GM21619 (cell line): ENCODE data around the gene CMKLR1.
A peak's percentile ranks its signal among the peaks of the same experiment; 100 is the strongest.

Source experiments
- ATAC-seq: cut with Tn5 transposase; IDR thresholded peaks from one replicate; pipeline ENCODE4 v1.9.1; 2021; ENCODE audit not compliant: unreplicated experiment

CMKLR1 gene

DNA sequence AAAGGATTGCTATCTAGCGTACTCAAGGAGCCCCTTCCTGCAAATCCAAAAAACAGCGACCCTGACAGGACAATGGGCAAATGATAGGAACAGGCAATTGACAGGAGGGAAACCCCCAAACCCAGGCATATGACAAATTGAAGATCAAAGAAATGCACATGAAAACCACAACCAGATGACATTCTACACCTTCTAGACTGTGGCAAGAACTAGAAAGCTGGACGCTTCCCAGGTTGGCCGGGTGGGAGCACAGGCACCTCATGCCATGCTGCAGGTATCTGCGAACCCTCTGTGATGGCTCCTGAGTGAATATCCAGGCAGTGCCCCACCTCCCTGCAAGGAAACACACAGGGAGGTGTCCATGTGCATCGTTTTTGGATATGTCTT lies 37.1 kb downstream of the CMKLR1 start:
- no peak for ATAC-seq

DNA sequence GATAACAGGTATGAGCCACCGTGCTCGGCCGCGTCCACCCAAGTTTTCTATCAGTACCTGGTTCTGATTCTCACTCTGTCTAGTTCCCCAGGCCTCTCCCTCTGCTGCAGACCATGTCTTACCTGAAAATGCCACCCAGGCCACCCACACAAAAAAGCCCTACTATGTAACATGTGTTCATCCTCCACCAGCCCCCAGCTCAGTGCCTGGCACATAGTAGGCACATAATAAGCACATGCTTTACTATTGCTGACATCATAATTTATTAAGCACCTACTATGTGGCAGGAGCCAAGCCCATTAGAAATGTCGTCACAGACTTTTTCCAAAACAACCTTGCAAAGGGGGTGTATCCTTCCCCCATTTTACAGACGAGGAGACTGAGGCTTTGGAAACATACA lies 37.8 kb downstream of the CMKLR1 start:
- no peak for ATAC-seq

DNA sequence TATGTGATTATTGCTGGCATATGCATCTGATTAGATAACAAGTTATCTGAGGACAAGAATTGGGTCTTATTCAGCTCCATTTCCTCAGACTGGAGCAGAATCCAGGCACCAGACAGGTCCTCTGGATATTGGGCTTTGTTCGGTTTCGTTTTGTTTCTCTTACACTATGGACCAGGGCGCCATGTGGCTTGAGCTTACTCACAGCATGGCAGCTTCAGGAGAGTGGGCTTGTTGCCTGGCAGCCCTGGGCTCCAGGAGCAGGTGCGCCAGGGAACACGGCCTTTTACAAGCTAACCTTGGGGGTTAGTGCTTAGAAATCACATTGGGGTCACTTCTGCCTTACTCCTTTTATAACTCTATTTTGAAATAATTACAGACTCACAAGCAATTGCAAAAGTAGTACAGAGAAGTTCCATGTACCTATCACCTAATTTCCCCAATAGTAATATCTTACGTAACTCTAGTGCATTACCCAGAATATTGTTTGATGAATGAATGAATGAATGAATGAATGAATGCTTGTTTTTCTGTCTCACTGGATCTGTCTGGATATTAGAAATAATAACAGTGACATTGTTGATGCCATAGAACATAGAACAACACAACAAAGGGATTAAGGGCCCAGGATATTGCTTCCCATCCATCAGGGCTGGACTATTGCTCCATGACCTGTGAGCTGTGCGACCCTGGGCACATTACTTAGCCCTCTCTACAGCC lies 39.0 kb downstream of the CMKLR1 start:
- no peak for ATAC-seq

DNA sequence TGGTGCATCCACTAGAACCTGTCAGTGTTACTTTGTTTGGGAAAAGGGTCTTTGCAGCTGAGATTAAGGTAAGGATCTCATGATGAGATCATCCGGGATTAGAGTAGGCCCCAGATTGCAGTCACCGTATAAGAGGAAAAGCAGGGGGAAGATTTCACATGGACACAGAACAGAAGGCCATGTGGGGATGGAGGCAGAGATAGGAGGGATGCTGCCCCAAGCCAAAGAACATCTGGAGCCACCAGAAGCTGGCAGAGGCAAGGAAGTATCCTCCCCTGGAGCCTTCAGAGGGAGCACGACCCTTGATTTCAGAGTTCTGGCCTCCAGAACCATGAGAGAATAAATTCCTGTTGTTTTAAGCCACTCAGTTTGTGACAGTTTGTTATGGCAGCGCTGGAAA lies 39.6 kb downstream of the CMKLR1 start:
- no peak for ATAC-seq

DNA sequence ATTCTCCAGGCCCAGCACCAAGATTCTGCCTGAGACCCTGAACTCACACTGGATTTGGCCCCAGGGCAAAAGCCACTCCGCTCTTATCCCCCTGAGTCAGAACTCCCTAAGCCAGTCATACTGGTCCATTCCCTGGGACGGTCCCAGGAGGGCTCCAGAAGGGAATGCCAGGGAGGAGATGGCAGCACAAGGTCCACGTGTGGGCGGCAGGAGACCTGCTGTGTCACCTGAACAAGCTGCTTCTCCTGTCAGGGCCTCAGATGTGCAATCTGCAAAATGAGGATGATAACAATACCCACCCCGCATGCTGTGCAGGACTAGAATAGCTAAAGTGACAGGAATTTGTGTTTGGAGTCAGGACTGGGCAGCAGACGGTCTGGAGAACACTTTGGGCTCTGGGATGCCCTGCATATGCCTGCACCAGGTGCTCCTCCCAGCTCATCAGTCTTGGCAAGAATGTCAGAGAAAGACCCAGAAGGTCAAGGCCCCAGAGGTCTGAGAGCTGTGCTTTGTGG lies 40.3 kb downstream of the CMKLR1 start:
- no peak for ATAC-seq

DNA sequence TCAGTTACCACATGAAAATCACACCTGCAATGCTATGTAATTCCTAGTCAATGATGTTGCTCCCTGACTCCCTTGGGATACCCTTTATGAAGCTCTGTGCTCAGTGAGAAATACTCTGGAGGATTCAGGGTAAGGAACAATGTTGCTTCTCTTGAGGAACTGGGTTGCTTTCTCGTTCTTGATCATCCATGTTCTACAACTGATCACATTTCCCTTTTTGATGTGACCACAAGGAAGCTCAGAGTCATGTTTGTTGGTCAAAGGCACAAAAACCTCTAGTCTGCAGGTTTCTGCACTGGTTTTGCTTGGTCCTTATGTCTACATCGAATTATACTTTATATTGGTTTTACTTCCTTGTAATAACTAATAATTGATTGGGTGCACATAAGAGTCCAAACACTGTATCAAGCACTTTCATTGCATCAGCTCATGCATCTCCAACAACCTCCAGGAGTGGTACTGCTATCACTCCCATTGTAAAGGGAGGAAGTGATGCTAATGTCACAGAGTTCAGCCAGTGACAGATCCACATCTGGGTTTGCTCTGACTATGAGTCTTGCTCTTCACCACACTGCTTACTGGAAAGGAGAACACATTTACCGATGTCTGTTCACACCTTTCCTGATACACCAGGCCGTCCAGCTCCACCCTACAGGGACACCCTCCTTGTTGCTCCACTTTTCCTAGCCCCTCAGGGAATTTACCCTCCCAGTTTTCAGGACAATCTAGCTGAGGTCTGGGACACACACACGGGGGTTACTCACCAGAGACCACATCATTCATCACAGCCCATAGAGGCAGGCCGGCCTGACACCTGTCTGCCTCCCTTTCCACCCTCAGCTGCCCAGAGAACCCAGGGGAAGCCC lies 41.0 kb downstream of the CMKLR1 start:
- ATAC-seq: peak; percentile 66

DNA sequence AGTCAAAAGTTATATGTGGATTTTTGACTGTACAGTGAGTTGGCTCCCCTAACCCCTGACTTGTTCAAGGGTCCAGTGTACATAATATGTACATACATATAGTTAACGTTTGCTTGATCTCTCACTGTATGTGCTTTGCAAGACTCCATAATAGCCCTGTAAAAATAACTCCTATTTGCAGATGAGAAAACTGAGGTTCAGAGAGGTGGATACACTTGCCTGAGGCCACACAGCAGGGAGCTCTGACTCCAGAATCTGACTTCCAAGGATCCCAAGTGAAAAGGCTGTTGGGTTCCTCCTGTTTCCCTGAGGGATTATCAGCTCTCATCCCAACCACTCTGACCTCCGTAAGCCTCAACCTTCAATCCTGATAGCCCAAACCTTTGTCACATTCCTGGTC lies 41.7 kb downstream of the CMKLR1 start:
- no peak for ATAC-seq

DNA sequence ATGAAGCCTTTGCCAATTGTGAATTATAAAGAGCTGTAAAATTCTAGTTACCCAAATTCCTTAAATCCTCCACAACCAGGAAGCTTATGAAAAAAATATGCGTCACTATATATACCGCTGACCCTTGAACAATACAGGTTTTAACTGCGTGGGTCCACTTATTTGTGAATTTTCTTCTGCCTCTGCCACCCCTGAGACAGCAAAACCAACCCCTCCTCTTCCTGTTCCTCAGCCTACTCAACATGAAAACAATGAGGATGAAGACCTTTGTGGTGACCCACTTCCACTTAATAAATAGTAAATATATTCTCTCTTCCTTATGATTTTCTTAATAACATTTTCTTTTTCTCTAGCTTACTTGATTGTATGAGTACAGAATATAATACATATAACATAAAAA lies 42.2 kb downstream of the CMKLR1 start:
- no peak for ATAC-seq

DNA sequence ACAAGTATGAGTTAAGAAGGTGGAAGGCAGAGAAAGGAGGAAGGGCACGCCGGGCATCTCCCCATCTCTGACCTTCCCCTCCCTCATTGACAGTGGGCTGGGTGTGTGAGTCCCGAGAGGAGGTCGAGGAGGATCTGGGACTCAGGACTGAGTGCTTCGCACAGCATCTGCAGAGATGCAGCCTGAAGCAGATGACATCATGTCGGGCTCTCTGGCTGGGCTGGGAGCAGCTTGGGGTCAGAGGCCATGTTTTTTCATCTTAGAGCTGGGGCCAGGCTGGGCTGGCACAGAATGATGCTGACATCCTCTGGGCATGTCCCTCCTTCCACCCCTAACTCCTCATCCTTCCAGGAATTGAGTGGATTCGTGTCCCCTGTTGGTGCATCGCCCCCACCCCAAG lies 43.5 kb downstream of the CMKLR1 start:
- ATAC-seq: no peak

DNA sequence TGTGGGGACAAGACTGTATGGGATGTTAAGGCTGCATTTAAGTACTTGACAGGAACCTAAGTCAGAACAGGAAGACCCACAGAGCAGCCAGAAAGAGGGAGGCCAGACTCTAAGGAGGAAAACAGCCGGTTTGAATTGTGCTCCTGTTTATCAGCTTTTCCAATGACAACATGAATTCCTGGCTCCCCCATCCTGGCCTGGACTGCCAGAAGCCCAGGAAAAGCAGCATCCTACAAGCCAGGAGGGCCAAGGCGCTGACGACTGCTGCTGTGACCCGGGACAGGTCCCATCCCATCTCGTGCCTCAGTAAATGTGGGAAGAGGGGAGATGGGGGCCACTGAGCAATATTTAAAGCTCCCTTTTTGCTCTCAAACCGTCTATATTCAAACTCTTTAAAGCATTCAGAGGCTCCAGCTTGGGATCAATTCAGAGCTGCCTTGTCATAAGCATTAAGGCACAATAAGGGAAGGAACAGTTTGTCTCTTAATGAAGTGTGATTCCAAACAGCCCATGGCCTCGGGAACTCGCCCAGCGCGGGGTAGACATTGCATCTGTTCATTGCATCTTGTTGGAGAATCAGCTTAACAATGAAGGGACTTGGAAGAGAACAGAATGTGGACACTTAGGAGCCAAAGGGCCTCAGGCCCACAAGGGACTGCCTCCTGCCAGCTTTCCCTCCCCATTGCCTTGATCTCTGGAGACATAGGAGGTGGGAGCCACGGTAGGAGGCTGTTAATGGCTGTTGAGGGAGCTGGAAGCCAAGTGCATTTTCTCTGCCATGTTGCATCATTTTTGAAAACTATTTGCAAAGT lies 49.6 kb downstream of the CMKLR1 start:
- ATAC-seq: no peak

DNA sequence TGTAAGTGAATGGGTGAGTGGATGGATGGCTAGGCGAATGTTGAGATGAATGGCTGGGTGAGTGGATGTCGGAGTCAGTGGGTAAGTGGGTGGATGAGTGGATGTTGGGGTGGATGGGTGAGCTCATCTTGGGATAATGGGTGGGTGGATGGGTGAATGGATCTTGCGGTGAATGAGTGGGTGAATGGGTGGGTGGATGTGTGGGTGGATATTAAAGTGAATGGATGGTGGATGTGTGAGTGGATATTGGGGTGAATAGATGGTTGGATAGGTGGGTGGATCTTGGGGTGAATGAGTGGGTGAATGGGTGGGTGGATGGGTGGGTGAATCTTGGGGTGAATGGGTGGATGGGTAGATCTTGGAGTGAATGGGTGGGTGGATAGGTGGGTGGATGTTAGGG lies 51.9 kb downstream of the CMKLR1 start:
- no peak for ATAC-seq

DNA sequence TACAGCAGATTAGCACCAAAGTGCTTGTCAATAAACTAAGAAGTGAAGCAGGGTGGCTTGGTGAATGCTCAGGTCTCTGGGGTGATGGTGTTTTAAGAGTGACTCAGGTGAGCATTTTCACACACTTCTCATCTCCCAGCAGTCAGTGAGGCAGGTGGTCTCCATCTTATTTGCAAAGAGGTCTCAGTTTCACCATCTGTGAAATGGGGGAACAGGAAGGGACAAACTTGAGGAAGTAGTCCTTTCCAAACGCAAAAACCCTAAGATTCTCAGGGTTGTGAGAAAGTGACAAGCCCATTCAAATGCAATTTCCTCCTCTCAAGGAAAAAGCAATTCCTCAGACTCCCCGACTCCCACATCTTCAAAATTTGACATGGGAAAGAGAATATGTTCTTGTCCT lies 54.1 kb downstream of the CMKLR1 start:
- no peak for ATAC-seq

DNA sequence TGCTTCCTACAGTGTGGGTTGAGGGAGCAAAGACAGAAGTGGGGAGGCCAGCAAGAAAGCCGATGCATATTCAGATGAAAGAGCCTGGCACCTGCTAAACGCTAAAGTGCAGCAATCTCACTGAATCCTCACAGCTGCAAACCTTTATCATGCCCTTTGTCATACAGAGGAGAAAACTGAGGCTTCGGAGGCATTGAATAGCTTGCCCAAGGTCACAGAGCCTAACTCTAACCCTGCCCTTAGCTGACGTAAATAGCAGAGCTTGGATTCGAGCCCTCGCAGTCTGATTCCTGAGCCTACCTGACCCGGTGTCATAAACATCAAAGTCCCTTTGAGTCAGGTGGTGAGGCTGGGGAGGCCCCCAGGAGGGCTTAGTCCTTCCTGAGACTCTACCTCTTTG lies 54.9 kb downstream of the CMKLR1 start:
- ATAC-seq: no peak

DNA sequence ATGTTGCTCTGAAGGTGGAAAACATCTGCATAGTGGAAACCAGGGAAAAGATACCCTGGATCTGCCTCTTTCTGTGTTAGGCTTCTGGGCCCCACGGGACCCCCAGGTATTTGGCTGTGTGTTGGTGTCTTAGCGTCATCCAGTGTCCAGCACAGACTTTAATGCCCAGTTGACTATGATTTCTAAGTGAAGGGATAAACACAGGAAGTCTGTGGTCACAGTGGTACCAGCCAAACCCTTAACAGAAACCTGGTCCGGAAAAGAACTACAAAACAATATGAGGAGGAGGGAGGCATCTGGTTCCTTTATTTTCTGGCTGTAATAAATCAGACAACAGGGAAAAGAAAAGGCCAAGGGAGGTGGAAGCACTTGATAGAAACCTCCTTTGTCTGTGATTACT lies 56.4 kb downstream of the CMKLR1 start:
- no peak for ATAC-seq

DNA sequence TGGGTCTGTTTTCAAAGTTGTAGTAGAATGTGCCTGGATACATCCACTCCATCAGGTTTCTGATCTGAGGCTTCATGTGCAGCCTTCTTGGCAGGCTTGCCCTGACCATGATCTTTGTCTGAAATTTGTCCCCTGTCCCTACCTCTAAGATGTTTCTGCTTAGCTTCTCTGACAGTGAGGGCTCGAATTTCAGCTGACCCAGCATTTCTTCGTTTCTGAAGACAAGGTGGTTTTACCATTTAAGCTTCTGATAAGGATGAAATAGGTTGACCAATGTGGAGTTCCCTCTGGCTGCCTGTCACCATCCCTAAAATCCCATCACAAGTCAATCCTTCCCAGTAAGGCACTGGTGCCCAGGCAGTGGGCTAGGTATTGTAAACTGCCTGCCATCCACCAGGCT lies 57.0 kb downstream of the CMKLR1 start:
- no peak for ATAC-seq

DNA sequence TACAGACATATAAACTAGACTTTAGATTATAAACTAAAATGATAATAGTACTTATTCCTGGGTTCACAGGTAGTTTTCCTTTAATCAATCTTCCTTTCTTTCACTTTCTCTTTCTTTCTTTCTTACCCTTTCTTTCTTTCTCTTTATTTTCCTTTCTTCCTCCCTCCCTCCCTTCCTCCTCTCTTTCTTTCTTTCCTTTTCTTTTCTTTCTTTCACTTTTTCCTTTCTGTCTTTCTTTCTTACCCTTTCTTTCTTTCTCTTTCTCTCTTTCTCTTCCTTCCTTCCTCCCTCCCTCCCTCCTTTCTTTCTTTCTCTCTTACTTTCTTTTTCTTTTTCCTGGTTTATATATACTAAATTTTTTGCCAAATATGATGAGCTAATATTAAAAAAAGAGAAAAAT lies 61.5 kb downstream of the CMKLR1 start:
- no peak for ATAC-seq

DNA sequence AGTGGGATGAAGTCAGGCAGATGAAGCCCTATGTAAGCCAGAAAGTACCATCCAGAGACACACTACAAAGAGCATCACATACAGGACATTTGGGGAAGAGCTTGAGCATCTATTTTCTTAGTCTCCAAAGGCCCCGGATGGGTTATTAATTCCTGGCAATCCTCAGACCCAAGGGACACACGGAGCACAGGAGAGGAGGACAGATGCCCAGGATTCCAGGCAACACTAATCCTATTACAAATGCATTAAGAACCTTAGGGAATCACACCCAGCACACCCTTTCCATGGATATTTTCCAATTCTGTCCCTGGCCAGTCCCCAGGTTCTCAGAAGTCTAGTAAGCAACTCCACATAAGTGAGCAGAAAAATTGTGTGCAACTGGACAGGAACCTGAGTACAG lies 65.9 kb downstream of the CMKLR1 start:
- no peak for ATAC-seq

DNA sequence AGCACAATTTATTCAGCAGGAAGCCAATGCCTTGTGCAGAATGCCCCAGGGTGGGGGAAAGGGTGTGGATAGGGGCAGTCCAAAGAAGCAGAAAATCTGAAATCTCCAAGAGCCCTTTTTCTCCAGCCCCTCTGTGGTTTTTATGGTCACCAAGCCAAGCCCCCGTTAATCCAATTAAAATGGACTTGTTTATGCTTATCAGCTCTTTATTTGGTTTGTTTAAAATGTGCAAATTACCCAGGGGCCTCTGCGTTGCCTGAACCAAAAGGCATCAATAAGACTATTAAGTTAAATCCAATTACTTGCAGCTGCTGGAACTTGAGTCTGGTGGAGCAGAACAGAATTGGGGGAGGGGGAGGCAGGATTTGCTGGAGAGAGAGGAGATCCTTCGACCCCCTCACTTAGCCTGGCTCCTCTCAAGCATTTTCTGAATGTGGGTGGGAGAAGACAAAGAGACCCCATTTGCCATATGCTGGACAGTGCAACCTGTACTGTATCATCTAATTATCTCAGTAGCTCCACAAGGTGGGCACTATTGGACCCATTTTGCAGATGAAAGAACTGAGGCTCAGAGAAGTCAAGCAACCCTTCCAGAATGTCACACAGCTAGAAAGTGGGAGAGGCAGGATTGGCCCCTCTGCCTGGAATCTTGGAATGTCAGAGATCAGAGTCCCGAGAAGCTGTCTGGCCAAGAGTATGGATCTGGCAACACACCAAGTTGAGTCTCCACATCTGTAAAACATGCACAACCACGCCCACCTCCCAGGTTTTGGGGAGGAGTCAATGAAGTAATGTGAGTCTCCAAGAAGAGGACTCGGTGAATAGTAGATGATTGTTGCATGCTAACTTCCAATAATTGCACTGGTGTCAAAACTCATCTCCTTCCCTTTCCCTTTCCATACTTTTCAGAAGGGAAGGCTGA lies 66.9 kb downstream of the CMKLR1 start:
- no peak for ATAC-seq

DNA sequence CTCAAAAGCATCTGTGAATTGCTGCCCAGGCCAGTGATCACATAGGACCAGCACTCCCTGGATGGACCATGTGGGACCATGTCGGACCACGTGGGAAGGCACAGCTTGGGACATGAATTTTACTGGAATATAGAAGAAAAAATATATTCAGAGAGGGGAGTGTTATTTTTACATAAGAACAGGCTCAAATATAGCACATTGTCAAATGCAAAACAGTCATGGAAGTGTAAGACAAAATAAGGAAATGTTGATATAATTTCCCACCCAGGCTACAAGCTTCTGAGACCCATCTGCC lies 68.3 kb downstream of the CMKLR1 start:
- ATAC-seq: no peak

DNA sequence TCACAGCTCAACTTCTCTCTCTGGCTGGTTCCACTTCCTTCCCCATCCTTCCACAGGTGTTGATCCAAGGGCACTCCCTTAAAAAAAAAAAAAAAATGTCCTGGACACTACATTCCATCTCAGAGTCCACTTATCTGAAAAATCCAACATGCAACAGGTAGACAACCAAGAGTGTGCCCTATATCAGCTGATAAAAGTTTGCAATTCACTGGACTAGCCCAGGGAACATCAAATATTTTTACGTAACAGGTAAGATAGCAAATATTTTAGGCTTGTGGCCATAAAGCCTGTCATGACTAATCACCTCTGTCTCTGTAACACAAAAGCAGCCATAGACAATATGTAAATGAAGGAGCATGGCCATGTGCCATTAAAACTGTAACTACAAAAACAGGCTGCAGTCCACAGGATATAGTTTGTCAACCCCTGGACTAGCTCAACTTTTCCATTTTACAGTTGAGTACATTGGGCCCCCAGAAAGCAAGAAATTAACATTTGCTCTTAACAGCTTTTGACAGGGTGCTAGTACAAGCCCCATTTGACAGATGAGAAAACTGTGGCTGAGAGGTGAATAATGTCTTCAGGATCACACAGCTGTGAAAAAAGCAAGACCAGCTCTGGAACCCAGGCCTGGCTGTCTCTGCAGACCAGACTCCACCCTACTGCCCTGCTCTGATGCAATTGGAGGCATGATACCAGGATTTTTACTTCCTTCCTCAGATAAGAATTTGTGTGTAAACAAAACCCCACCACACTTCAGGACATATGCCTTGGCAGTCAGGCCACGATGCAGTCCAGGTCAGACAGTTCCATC lies 68.9 kb downstream of the CMKLR1 start:
- ATAC-seq: no peak
